Measurements from ENCODE around the gene NPC2. TPM values are rescaled to one million over a fixed set of nuclear protein-coding genes. Genes with fewer than 3 reads are reported as not detected.
"Not testable (repeated sequence)": the region's sequence is repeated elsewhere in the genome, so short reads cannot be mapped to it uniquely, and the experiment has no call there.

NPC2 gene
- total RNA-seq, 4 donors from 2014 or later = 88.3 to 393 (median 147) TPM

DNA sequence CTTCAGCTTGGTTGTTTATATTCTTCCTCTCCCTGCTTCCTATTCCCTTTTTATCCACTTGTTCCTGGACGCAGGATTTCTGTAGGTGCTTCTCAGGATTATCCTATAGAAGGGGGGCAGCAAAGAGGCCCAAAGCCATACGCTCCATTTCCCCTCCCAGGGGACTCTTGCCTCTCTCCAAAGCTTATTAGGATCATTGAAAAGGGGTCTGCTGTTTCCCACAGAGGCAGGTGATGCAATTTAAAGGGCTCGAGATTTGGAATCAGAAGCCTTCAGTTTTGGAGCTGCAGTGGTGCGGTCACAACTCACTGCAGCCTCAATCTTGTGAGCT lies 35.6 kb downstream of the NPC2 start:
- in situ Hi-C loops (cut with MboI; ENCODE audit: low pct_ligation_motif_present in 1 of 4, low pct_unique_long_range_greater_than_20kb in 1 of 4, low sequenced_read_pairs in 3 of 4) = no loop called here
- DNase-seq = no peak
- H3K4me1 ChIP-seq = no peaks in the 10 kb centered on the region
- H3K36me3 ChIP-seq = no peaks in the 10 kb centered on the region
- 78% methylated on average over 4 of the region's 4 CpGs; no CpG with 5 or more reads in 1 of the 2 donors for WGBS, 2 donors (ENCODE audit: low coverage in 1 of 2)
- H3K9me3 ChIP-seq = peaks cover 3 to 8% of the 10 kb centered on the region in 2 donors
- H3K4me3 ChIP-seq = no peak overlapping the region
- H3K27me3 ChIP-seq = no peaks in the 10 kb centered on the region
- TF ChIP-seq, protein P1, sequence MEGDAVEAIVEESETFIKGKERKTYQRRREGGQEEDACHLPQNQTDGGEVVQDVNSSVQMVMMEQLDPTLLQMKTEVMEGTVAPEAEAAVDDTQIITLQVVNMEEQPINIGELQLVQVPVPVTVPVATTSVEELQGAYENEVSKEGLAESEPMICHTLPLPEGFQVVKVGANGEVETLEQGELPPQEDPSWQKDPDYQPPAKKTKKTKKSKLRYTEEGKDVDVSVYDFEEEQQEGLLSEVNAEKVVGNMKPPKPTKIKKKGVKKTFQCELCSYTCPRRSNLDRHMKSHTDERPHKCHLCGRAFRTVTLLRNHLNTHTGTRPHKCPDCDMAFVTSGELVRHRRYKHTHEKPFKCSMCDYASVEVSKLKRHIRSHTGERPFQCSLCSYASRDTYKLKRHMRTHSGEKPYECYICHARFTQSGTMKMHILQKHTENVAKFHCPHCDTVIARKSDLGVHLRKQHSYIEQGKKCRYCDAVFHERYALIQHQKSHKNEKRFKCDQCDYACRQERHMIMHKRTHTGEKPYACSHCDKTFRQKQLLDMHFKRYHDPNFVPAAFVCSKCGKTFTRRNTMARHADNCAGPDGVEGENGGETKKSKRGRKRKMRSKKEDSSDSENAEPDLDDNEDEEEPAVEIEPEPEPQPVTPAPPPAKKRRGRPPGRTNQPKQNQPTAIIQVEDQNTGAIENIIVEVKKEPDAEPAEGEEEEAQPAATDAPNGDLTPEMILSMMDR (IDR thresholded peaks at IDR 0.05) = no peak
- TF ChIP-seq POLR2AphosphoS5 (IDR thresholded peaks at IDR 0.05) (no peak), EP300 (IDR thresholded peaks at IDR 0.05; ENCODE audit: low read depth) (no peak), POLR2A (IDR thresholded peaks at IDR 0.05) (no peak)
- intact Hi-C loops (cut with DNase I; ENCODE audit: low total_unique reads) = no loop called here
- H3K27ac ChIP-seq = no peak overlapping the region

DNA sequence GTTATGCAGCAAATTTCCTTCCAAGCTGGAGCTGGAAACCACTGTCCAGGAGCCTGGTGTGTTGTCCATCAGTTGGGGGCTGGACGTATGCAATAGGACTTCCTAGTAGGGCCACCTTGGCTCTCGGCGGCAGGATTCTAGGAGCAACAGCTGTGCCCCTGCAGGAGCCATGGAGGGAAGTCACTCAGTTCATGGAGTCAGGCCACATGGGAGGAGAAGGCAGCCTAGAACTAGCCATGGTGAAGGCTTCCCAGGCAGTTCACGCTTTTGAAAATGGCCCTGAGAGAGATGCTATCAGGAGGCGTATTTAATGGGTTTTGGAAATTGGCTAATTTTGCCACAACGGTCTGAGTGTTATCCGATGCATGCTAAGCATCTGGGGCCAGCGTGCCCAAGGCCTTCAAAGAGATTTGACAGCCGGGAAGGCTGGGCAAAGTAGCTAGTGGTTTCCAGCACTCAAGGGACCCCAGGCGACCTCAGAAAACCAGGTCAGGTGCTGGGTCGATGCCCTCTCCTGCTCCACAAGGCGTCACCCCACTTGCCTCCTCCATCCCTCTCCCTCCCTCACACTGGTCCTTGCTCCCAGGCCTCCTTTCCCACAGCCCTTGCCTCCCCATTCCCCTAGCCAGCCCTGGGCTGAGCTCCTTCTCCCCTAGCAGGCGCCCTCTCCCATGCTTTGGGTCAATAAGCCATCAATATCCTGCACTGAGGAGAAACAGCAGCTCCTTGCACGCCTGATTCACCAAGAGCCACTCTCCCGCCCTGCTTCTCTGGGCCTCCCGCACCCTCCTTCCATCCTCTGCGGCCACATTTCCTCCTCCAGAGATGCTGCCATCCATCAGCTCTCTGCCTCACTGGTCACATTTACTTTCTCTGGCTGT lies 36.2 kb downstream of the NPC2 start:
- in situ Hi-C loops (cut with MboI; ENCODE audit: low pct_ligation_motif_present in 1 of 4, low pct_unique_long_range_greater_than_20kb in 1 of 4, low sequenced_read_pairs in 3 of 4) (no loop called here), intact Hi-C loops (cut with DNase I; ENCODE audit: low total_unique reads) (no loop called here)
- peaks cover 3 to 8% of the 10 kb centered on the region in 2 donors for H3K9me3 ChIP-seq
- no peak overlapping the region for H3K27ac ChIP-seq
- 72 to 79% methylated on average over 7 to 17 of the region's 17 CpGs for WGBS, 2 donors (ENCODE audit: low coverage in 1 of 2)
- TF ChIP-seq, protein P1 (IDR thresholded peaks at IDR 0.05) = no peak
- TF ChIP-seq EP300 (IDR thresholded peaks at IDR 0.05; ENCODE audit: low read depth) (no peak), POLR2AphosphoS5 (IDR thresholded peaks at IDR 0.05) (no peak), POLR2A (IDR thresholded peaks at IDR 0.05) (no peak)
- no peaks in the 10 kb centered on the region for H3K4me1 ChIP-seq
- H3K36me3 ChIP-seq = no peaks in the 10 kb centered on the region
- DNase-seq = no peak
- H3K4me3 ChIP-seq = no peak overlapping the region
- no peaks in the 10 kb centered on the region for H3K27me3 ChIP-seq

DNA sequence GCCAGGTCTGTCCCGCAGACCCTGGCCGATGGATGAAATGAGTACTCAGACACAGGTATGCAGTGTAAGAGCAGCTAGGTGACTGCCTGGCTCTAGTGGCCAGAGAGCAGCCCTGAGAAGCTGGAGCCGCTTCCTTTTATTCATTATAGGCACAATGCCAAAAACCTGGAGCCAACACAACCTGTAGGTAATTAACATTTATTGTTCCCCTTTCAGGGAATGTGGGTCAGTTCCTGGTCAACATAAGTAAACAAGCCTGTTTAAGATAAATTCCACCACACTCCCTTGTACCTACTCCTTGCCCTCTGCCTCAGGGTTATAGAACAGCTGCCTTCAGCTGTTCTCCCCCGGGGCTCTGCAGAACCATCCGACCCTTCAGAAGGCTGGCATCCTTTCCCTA lies 38.7 kb downstream of the NPC2 start:
- WGBS, 2 donors (ENCODE audit: low coverage in 1 of 2) = 50% methylated on average over 5 of the region's 5 CpGs; no CpG with 5 or more reads in 1 of the 2 donors
- intact Hi-C loops (cut with DNase I; ENCODE audit: low total_unique reads); H3K36me3 ChIP-seq; H3K27ac ChIP-seq; DNase-seq; H3K9me3 ChIP-seq; in situ Hi-C loops (cut with MboI; ENCODE audit: low pct_ligation_motif_present in 1 of 4, low pct_unique_long_range_greater_than_20kb in 1 of 4, low sequenced_read_pairs in 3 of 4); H3K4me1 ChIP-seq; H3K4me3 ChIP-seq; H3K27me3 ChIP-seq: not testable (repeated sequence)

DNA sequence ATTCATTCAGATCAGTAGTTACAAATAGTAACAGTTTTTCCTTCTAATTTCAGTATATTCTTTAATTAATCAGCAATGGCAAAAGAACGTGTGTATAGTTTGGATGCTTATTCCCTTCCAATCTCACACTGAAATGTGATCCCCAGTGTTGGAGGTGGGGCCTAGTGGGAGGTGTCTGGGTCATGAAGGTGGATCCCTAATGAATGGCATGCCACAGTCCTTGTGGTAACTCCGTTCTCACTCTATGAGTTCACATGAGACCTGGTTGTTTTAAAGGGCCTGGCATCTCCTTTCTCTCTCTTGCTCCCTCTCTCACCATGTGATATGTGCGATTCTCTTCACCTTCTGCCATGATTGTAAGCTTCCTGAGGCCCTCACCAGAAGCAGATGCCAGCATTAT lies 48.2 kb downstream of the NPC2 start:
- TF ChIP-seq POLR2A (IDR thresholded peaks at IDR 0.05) (no peak), POLR2AphosphoS5 (IDR thresholded peaks at IDR 0.05) (no peak), EP300 (IDR thresholded peaks at IDR 0.05; ENCODE audit: low read depth) (no peak)
- TF ChIP-seq, protein P1 (IDR thresholded peaks at IDR 0.05) = no peak
- Histone ChIP-seq H3K4me3 (no peak overlapping the region), H3K9me3 (no peaks in the 10 kb centered on the region), H3K4me1 (no peaks in the 10 kb centered on the region), H3K36me3 (no peaks in the 10 kb centered on the region), H3K27ac (no peak overlapping the region), H3K27me3 (no peaks in the 10 kb centered on the region)
- WGBS, 2 donors (ENCODE audit: low coverage in 1 of 2) = 22 to 38% methylated on average over 2 to 3 of the region's 3 CpGs
- intact Hi-C loops (cut with DNase I; ENCODE audit: low total_unique reads) (no loop called here), in situ Hi-C loops (cut with MboI; ENCODE audit: low pct_ligation_motif_present in 1 of 4, low pct_unique_long_range_greater_than_20kb in 1 of 4, low sequenced_read_pairs in 3 of 4) (no loop called here)
- DNase-seq = no peak

DNA sequence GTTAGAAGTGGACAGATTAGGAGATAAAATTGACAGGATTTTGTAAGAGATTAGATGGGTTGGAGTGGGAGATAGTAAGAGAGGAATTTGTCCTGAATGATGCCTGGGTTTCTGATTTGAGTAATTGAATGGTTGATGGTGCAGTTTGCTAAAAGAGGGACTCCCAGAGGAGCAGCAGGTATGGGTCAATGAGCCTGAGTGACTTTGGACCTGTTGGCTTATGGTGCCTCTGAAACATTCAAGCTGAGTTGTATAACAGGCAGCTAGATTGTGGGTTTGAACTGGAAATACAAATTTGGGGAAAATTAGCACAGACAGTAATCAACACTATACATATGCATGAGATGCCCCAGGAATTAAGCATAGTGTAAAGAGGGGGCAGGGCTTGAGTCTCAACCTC lies 50.3 kb downstream of the NPC2 start:
- Histone ChIP-seq H3K27ac (no peak overlapping the region), H3K4me3 (no peak overlapping the region), H3K36me3 (no peaks in the 10 kb centered on the region), H3K9me3 (no peaks in the 10 kb centered on the region), H3K27me3 (no peaks in the 10 kb centered on the region), H3K4me1 (no peaks in the 10 kb centered on the region)
- TF ChIP-seq POLR2A (IDR thresholded peaks at IDR 0.05) = no peak
- no peak for TF ChIP-seq POLR2AphosphoS5 (IDR thresholded peaks at IDR 0.05)
- TF ChIP-seq EP300 (IDR thresholded peaks at IDR 0.05; ENCODE audit: low read depth) = no peak
- TF ChIP-seq, protein P1 (IDR thresholded peaks at IDR 0.05) = no peak
- in situ Hi-C loops (cut with MboI; ENCODE audit: low pct_ligation_motif_present in 1 of 4, low pct_unique_long_range_greater_than_20kb in 1 of 4, low sequenced_read_pairs in 3 of 4) (no loop called here), intact Hi-C loops (cut with DNase I; ENCODE audit: low total_unique reads) (no loop called here)
- DNase-seq = no peak
